Embryonic facial prominence (tissue), 1 donor: ENCODE data around the gene MMP24.

Experiments used
- DNase-seq: peaks from one replicate; pipeline ENCODE4 v3.0.0-alpha.2; 2016; ENCODE audit errors: extremely low spot score

MMP24 gene

GRCh38 chr20:35293303-35294292, 67.1 kb downstream of the MMP24 start:
- DNase-seq = no peak

GRCh38 chr20:35294293-35294685, 67.8 kb downstream of the MMP24 start:
- DNase-seq = no peak

- DNase-seq = no peak
Measured at GRCh38 chr20:35295058-35295457, 68.6 kb downstream of the MMP24 start.

- DNase-seq = no peak
Measured at GRCh38 chr20:35295674-35296073, 69.2 kb downstream of the MMP24 start.

- no peak for DNase-seq
Measured at GRCh38 chr20:35296101-35296554, 69.6 kb downstream of the MMP24 start.

- DNase-seq = no peak
Measured at GRCh38 chr20:35297155-35297554, 70.7 kb downstream of the MMP24 start.

- DNase-seq = no peak
Measured at GRCh38 chr20:35297740-35298139, 71.2 kb downstream of the MMP24 start.

GRCh38 chr20:35298264-35298663, 71.8 kb downstream of the MMP24 start:
- no peak for DNase-seq

- DNase-seq = no peak
Measured at GRCh38 chr20:35299780-35300179, 73.3 kb downstream of the MMP24 start.

GRCh38 chr20:35300469-35301262, 74.2 kb downstream of the MMP24 start:
- DNase-seq = no peak

GRCh38 chr20:35301426-35301825, 74.9 kb downstream of the MMP24 start:
- no peak for DNase-seq

- no peak for DNase-seq
Measured at GRCh38 chr20:35302421-35303335, 76.2 kb downstream of the MMP24 start.

GRCh38 chr20:35303382-35303734, 76.9 kb downstream of the MMP24 start:
- no peak for DNase-seq

- peak; percentile 73 for DNase-seq
Measured at GRCh38 chr20:35303735-35304491, 77.4 kb downstream of the MMP24 start.

- DNase-seq = no peak
Measured at GRCh38 chr20:35304956-35305355, 78.5 kb downstream of the MMP24 start.

- no peak for DNase-seq
Measured at GRCh38 chr20:35305682-35306556, 79.4 kb downstream of the MMP24 start.

GRCh38 chr20:35306931-35307517, 80.5 kb downstream of the MMP24 start:
- DNase-seq = no peak

- DNase-seq = no peak
Measured at GRCh38 chr20:35307666-35308653, 81.5 kb downstream of the MMP24 start.
